Loucy (cell line): ENCODE results near the gene OVOL1.

Experiments used
- H2AFZ ChIP-seq: fragments of 200-600 bp; sonication (generic); 2 replicates; pipeline ENCODE4 v1.6.0; 2016; ENCODE audit warnings: antibody characterized with exemption, mild to moderate bottlenecking, low read length, moderate library complexity
- H3F3A ChIP-seq: fragments of 200-600 bp; 2 replicates; pipeline ENCODE4 v1.6.0; 2016; ENCODE audit warnings: antibody characterized with exemption, low read depth, mild to moderate bottlenecking
- H3K27me3 ChIP-seq: fragments of 200-600 bp; sonication (generic); 2 replicates; pipeline ENCODE4 v1.6.1; 2014; ENCODE audit warnings: low read length, mild to moderate bottlenecking; ENCODE audit not compliant: insufficient read depth, poor library complexity, severe bottlenecking
- H3K36me3 ChIP-seq: fragments of 200-600 bp; sonication (generic); 2 replicates; pipeline ENCODE4 v1.6.1; 2016; ENCODE audit warnings: low read length; ENCODE audit not compliant: insufficient read depth
- H3K4me1 ChIP-seq: fragments of 200-600 bp; sonication (generic); 2 replicates; pipeline ENCODE4 v1.5.1; 2014; ENCODE audit warnings: low read length, mild to moderate bottlenecking; ENCODE audit not compliant: insufficient read depth, poor library complexity, severe bottlenecking
- H3K4me2 ChIP-seq: fragments of 200-600 bp; sonication (generic); 2 replicates; pipeline ENCODE4 v1.6.0; 2014; ENCODE audit warnings: antibody characterized with exemption, low read length, low read depth, mild to moderate bottlenecking; ENCODE audit not compliant: poor library complexity, severe bottlenecking
- H3K4me3 ChIP-seq: fragments of 200-600 bp; sonication (generic); 2 replicates; pipeline ENCODE4 v1.5.1; 2014; ENCODE audit warnings: low read length, mild to moderate bottlenecking, mixed read lengths; ENCODE audit not compliant: poor library complexity, severe bottlenecking
- H3K79me2 ChIP-seq: fragments of 200-600 bp; sonication (generic); 2 replicates; pipeline ENCODE4 v1.6.1; 2014; ENCODE audit warnings: low read length; ENCODE audit not compliant: insufficient read depth
- H3K9ac ChIP-seq: fragments of 200-600 bp; sonication (generic); 2 replicates; pipeline ENCODE4 v1.6.0; 2014; ENCODE audit warnings: mild to moderate bottlenecking, low read depth, low read length, moderate library complexity; ENCODE audit not compliant: poor library complexity, severe bottlenecking
- H3K9me2 ChIP-seq: fragments of 200-600 bp; sonication (generic); replicated peaks from 2 replicates; pipeline ENCODE4 v1.6.1; 2016; ENCODE audit warnings: low read depth, low read length, mixed read lengths
- H3K9me3 ChIP-seq: fragments of 200-600 bp; sonication (generic); 2 replicates; pipeline ENCODE4 v1.6.1; 2014; ENCODE audit warnings: mild to moderate bottlenecking, antibody characterized with exemption, low read length, low read depth; ENCODE audit not compliant: insufficient read depth
- H4K20me1 ChIP-seq: fragments of 200-600 bp; sonication (generic); 2 replicates; pipeline ENCODE4 v1.6.0; 2014; ENCODE audit warnings: antibody characterized with exemption, low read length, mild to moderate bottlenecking; ENCODE audit not compliant: insufficient read depth, poor library complexity, severe bottlenecking
- EZH2phosphoT487 ChIP-seq: fragments of 200-600 bp; IDR thresholded peaks from 2 replicates; pipeline ENCODE4 v1.6.1; 2018; ENCODE audit warnings: antibody characterized with exemption, mild to moderate bottlenecking, moderate library complexity, borderline replicate concordance
- TF ChIP-seq, protein P1 (sequence below): fragments of 200-600 bp; sonication (generic); conservative IDR thresholded peaks from 2 replicates; pipeline ENCODE4 v1.5.1; 2014; ENCODE audit warnings: mild to moderate bottlenecking, antibody characterized with exemption, low read length

Gene OVOL1

GRCh38 chr11:65794570-65795510 lies 8.0 kb downstream of the OVOL1 start:
- H3K9me2 ChIP-seq = no peaks in the 10 kb centered on the region
- H3K36me3 ChIP-seq = no peaks in the 10 kb centered on the region
- no peaks in the 10 kb centered on the region for H4K20me1 ChIP-seq
- H3K4me1 ChIP-seq = no peaks in the 10 kb centered on the region
- H3K9ac ChIP-seq = no peak overlapping the region
- H3K27me3 ChIP-seq = no peaks in the 10 kb centered on the region
- no peaks in the 10 kb centered on the region for H3K79me2 ChIP-seq
- no peak overlapping the region for H3K4me3 ChIP-seq
- H3K9me3 ChIP-seq = no peaks in the 10 kb centered on the region
- no peaks in the 10 kb centered on the region for H3F3A ChIP-seq
- TF ChIP-seq, protein P1, sequence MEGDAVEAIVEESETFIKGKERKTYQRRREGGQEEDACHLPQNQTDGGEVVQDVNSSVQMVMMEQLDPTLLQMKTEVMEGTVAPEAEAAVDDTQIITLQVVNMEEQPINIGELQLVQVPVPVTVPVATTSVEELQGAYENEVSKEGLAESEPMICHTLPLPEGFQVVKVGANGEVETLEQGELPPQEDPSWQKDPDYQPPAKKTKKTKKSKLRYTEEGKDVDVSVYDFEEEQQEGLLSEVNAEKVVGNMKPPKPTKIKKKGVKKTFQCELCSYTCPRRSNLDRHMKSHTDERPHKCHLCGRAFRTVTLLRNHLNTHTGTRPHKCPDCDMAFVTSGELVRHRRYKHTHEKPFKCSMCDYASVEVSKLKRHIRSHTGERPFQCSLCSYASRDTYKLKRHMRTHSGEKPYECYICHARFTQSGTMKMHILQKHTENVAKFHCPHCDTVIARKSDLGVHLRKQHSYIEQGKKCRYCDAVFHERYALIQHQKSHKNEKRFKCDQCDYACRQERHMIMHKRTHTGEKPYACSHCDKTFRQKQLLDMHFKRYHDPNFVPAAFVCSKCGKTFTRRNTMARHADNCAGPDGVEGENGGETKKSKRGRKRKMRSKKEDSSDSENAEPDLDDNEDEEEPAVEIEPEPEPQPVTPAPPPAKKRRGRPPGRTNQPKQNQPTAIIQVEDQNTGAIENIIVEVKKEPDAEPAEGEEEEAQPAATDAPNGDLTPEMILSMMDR = no peak
- no peak for TF ChIP-seq EZH2phosphoT487
- no peak overlapping the region for H3K4me2 ChIP-seq
- no peak overlapping the region for H2AFZ ChIP-seq

- H3K9me2 ChIP-seq = no peaks in the 10 kb centered on the region
- no peak overlapping the region for H3K9ac ChIP-seq
- H3K79me2 ChIP-seq = no peaks in the 10 kb centered on the region
- no peaks in the 10 kb centered on the region for H3K4me1 ChIP-seq
- TF ChIP-seq, protein P1 = no peak
- TF ChIP-seq EZH2phosphoT487 = no peak
- no peaks in the 10 kb centered on the region for H3K36me3 ChIP-seq
- no peaks in the 10 kb centered on the region for H3F3A ChIP-seq
- H3K4me2 ChIP-seq = no peak overlapping the region
- H2AFZ ChIP-seq = no peak overlapping the region
- H4K20me1 ChIP-seq = no peaks in the 10 kb centered on the region
- no peak overlapping the region for H3K4me3 ChIP-seq
- H3K9me3 ChIP-seq = no peaks in the 10 kb centered on the region
- no peaks in the 10 kb centered on the region for H3K27me3 ChIP-seq
Measured at GRCh38 chr11:65796726-65797601, 10.1 kb downstream of the OVOL1 start.

DNA sequence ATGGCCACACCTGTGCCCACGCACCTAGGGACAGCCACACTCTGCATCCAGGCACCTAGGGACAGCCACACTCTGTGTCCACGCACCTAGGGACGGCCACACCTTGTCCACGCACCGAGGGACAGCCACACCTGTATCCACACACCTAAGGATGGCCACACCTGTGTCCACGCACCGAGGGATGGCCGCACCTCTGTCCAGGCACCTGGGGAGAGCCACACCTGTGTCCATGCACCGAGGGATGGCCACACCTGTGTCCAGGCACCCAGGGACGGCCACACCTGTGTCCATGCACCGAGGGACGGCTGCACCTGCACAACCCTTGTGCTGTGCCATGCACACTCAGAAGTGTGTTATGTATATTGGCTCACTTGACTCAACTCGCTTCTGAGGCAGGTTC lies 10.8 kb downstream of the OVOL1 start:
- no peaks in the 10 kb centered on the region for H4K20me1 ChIP-seq
- H2AFZ ChIP-seq = no peak overlapping the region
- no peak overlapping the region for H3K4me3 ChIP-seq
- H3F3A ChIP-seq = no peaks in the 10 kb centered on the region
- no peaks in the 10 kb centered on the region for H3K9me3 ChIP-seq
- H3K4me2 ChIP-seq = no peak overlapping the region
- no peaks in the 10 kb centered on the region for H3K27me3 ChIP-seq
- no peaks in the 10 kb centered on the region for H3K9me2 ChIP-seq
- no peaks in the 10 kb centered on the region for H3K36me3 ChIP-seq
- no peak overlapping the region for H3K9ac ChIP-seq
- no peak for TF ChIP-seq EZH2phosphoT487
- TF ChIP-seq, protein P1 = no peak
- H3K4me1 ChIP-seq = no peaks in the 10 kb centered on the region
- H3K79me2 ChIP-seq = no peaks in the 10 kb centered on the region
